Measurements from ENCODE around the gene PLTP.

PLTP gene

GRCh38 chr20:45894797-45895196, 17.2 kb downstream of the PLTP start:
- ChIA-PET CTCF (interaction anchor here (0.5 kb wide), 1 partner anchor 10 kb away, joined by 3 read pairs; no protein-coding TSS in a partner anchor), POLR2A (no interaction called here)
- H3K4me3 ChIP-seq (ENCODE audit: low read depth, low read length), result no peak overlapping the region
- peaks cover 3% of the 10 kb centered on the region; the same call in 1 of the 2 replicates for H3K4me1 ChIP-seq (ENCODE audit: control insufficient read depth, insufficient read depth, low read length)
- H3K36me3 ChIP-seq (ENCODE audit: control insufficient read depth in 2 of 2, insufficient read depth in 1 of 2, low read length in 2 of 2), result peaks cover 0 to 45% of the 10 kb centered on the region in 2 experiments; a peak in 2 of 3 replicates
- no peak overlapping the region for H3K27ac ChIP-seq (ENCODE audit: extremely low read depth, low read depth, low read length)
- no peaks in the 10 kb centered on the region for H3K9me3 ChIP-seq (ENCODE audit: control insufficient read depth, insufficient read depth, low read depth, low read length)
- no peak for TF ChIP-seq KLF7 (tag by site-specific recombination; IDR thresholded peaks at IDR 0.05; ENCODE audit: borderline replicate concordance)
- TF ChIP-seq ZNF214 (tag by site-specific recombination; IDR thresholded peaks at IDR 0.05; ENCODE audit: borderline replicate concordance), result no peak
- no peak for TF ChIP-seq SP7 (tag by site-specific recombination; IDR thresholded peaks at IDR 0.05)
- no peak for TF ChIP-seq KLF10 (tag by site-specific recombination; IDR thresholded peaks at IDR 0.05)
- no peak for TF ChIP-seq ZNF404 (tag by site-specific recombination; IDR thresholded peaks at IDR 0.05)
- TF ChIP-seq, protein P1, sequence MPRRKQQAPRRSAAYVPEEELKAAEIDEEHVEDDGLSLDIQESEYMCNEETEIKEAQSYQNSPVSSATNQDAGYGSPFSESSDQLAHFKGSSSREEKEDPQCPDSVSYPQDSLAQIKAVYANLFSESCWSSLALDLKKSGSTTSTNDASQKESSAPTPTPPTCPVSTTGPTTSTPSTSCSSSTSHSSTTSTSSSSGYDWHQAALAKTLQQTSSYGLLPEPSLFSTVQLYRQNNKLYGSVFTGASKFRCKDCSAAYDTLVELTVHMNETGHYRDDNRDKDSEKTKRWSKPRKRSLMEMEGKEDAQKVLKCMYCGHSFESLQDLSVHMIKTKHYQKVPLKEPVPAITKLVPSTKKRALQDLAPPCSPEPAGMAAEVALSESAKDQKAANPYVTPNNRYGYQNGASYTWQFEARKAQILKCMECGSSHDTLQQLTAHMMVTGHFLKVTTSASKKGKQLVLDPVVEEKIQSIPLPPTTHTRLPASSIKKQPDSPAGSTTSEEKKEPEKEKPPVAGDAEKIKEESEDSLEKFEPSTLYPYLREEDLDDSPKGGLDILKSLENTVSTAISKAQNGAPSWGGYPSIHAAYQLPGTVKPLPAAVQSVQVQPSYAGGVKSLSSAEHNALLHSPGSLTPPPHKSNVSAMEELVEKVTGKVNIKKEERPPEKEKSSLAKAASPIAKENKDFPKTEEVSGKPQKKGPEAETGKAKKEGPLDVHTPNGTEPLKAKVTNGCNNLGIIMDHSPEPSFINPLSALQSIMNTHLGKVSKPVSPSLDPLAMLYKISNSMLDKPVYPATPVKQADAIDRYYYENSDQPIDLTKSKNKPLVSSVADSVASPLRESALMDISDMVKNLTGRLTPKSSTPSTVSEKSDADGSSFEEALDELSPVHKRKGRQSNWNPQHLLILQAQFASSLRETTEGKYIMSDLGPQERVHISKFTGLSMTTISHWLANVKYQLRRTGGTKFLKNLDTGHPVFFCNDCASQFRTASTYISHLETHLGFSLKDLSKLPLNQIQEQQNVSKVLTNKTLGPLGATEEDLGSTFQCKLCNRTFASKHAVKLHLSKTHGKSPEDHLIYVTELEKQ (tag by site-specific recombination; IDR thresholded peaks at IDR 0.05; ENCODE audit: borderline replicate concordance), result no peak

GRCh38 chr20:45893831-45894230, 18.1 kb downstream of the PLTP start:
- H3K27ac ChIP-seq (ENCODE audit: extremely low read depth, low read depth, low read length), result no peak overlapping the region
- H3K9me3 ChIP-seq (ENCODE audit: control insufficient read depth, insufficient read depth, low read depth, low read length), result no peaks in the 10 kb centered on the region
- CTCF ChIA-PET, result no interaction called here
- peaks cover 3% of the 10 kb centered on the region; the same call in 1 of the 2 replicates for H3K4me1 ChIP-seq (ENCODE audit: control insufficient read depth, insufficient read depth, low read length)
- POLR2A ChIA-PET, result interaction anchor here (1.0 kb wide), 1 partner anchor 11 kb away, joined by 4 read pairs; no protein-coding TSS in a partner anchor
- no peak overlapping the region for H3K4me3 ChIP-seq (ENCODE audit: low read depth, low read length)
- H3K36me3 ChIP-seq (ENCODE audit: control insufficient read depth in 2 of 2, insufficient read depth in 1 of 2, low read length in 2 of 2), result peaks cover 0 to 42% of the 10 kb centered on the region in 2 experiments; a peak in 2 of 3 replicates
- no peak for TF ChIP-seq ZNF645 (tag by site-specific recombination; IDR thresholded peaks at IDR 0.05)
- TF ChIP-seq GLIS1 (tag by site-specific recombination; IDR thresholded peaks at IDR 0.05), result peak; percentile 65

- Histone ChIP-seq H3K4me1 (ENCODE audit: control insufficient read depth, insufficient read depth, low read length) (peaks cover 3% of the 10 kb centered on the region; the same call in 1 of the 2 replicates), H3K36me3 (ENCODE audit: control insufficient read depth in 2 of 2, insufficient read depth in 1 of 2, low read length in 2 of 2) (peaks cover 0 to 41% of the 10 kb centered on the region in 2 experiments; a peak in 2 of 3 replicates), H3K4me3 (ENCODE audit: low read depth, low read length) (no peak overlapping the region), H3K27ac (ENCODE audit: extremely low read depth, low read depth, low read length) (no peak overlapping the region), H3K9me3 (ENCODE audit: control insufficient read depth, insufficient read depth, low read depth, low read length) (no peaks in the 10 kb centered on the region)
- CTCF ChIA-PET, result interaction anchor here (0.8 to 1.6 kb wide), 2 partner anchors 15 to 41 kb away, joined by 3 to 4 read pairs; no protein-coding TSS in a partner anchor
- TF ChIP-seq SCRT1 (tag by site-specific recombination; IDR thresholded peaks at IDR 0.05; ENCODE audit: borderline replicate concordance) (no peak), ZNF768 (tag by site-specific recombination; IDR thresholded peaks at IDR 0.05) (no peak), ZNF777 (tag by site-specific recombination; IDR thresholded peaks at IDR 0.05; ENCODE audit: borderline replicate concordance) (no peak), ZNF501 (tag by site-specific recombination; IDR thresholded peaks at IDR 0.05) (no peak), ZNF366 (tag by site-specific recombination; conservative IDR thresholded peaks at IDR 0.05) (no peak), ZBTB44 (tag by site-specific recombination; IDR thresholded peaks at IDR 0.05) (no peak), KLF1 (tag by site-specific recombination; IDR thresholded peaks at IDR 0.05) (no peak), SALL2 (tag by site-specific recombination; IDR thresholded peaks at IDR 0.05; ENCODE audit: borderline replicate concordance) (no peak), ZNF792 (tag by site-specific recombination; IDR thresholded peaks at IDR 0.05) (no peak), ZNF133 (tag by site-specific recombination; IDR thresholded peaks at IDR 0.05) (no peak), ZSCAN16 (tag by site-specific recombination; IDR thresholded peaks at IDR 0.05) (no peak), ZNF571 (tag by site-specific recombination; IDR thresholded peaks at IDR 0.05) (no peak), ZNF19 (tag by site-specific recombination; IDR thresholded peaks at IDR 0.05; ENCODE audit: low read depth) (no peak), HOXC10 (CRISPR knock-in tag; IDR thresholded peaks at IDR 0.05) (no peak), ZBTB8A (tag by site-specific recombination; IDR thresholded peaks at IDR 0.05) (no peak), ZNF473 (tag by site-specific recombination; IDR thresholded peaks at IDR 0.05) (no peak)
- POLR2A ChIA-PET, result interaction anchor here (0.7 kb wide), 1 partner anchor 13 kb away, joined by 3 read pairs; no protein-coding TSS in a partner anchor
Observed at GRCh38 chr20:45892828-45893500, 19.0 kb downstream of the PLTP start.
